RWPE1 (cell line): ENCODE data around the gene WWOX.

Experiments
- CTCF ChIA-PET: fragments of 350-600 bp; sonication (Branson Sonifier 250); formaldehyde crosslinking; extraction: SDS; loops from one replicate; lab custom pipeline; 2021; lab: Yijun Ruan, JAX
- POLR2A ChIA-PET: fragments of 400-600 bp; formaldehyde crosslinking; extraction: SDS; loops from one replicate; lab custom pipeline; 2020; ENCODE audit warnings: antibody characterized with exemption; ENCODE audit not compliant: low non-redundant PET; lab: Yijun Ruan, JAX
- DNase-seq: peaks from one replicate; pipeline ENCODE4 v3.0.0; 2012; ENCODE audit warnings: low spot score
- H3K27ac ChIP-seq: fragments of 450-650 bp; 2 replicates; pipeline ENCODE4 v1.5.1; 2017
- TF ChIP-seq, protein P1 (sequence below): fragments of 450-650 bp; conservative IDR thresholded peaks from 2 replicates; pipeline ENCODE4 v1.5.1; 2017; ENCODE audit warnings: low read depth, mild to moderate bottlenecking

Gene WWOX

DNA sequence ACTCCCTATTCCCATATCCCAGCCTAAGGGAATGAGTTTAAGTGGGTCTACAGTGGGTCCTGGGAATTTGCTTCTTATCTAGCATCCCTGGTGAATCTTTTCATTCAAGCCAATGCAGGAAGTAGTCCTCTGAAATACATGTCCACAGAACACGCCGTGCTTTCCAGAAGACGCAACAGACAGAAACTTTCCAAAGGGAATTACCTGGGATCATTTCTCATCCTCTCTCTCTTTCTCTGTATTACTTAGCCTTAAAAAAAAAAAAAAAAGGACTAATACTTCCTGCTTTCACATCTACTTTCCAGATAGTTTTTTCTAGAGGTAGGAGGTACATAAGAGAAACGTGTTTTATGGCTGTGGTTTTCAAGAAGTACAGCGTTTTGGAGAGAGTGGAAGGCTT lies 1002.0 kb downstream of the WWOX start:
- ChIA-PET POLR2A (no interaction called here), CTCF (no interaction called here)
- TF ChIP-seq, protein P1, sequence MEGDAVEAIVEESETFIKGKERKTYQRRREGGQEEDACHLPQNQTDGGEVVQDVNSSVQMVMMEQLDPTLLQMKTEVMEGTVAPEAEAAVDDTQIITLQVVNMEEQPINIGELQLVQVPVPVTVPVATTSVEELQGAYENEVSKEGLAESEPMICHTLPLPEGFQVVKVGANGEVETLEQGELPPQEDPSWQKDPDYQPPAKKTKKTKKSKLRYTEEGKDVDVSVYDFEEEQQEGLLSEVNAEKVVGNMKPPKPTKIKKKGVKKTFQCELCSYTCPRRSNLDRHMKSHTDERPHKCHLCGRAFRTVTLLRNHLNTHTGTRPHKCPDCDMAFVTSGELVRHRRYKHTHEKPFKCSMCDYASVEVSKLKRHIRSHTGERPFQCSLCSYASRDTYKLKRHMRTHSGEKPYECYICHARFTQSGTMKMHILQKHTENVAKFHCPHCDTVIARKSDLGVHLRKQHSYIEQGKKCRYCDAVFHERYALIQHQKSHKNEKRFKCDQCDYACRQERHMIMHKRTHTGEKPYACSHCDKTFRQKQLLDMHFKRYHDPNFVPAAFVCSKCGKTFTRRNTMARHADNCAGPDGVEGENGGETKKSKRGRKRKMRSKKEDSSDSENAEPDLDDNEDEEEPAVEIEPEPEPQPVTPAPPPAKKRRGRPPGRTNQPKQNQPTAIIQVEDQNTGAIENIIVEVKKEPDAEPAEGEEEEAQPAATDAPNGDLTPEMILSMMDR: no peak
- DNase-seq: no peak
- H3K27ac ChIP-seq: no peak overlapping the region

DNA sequence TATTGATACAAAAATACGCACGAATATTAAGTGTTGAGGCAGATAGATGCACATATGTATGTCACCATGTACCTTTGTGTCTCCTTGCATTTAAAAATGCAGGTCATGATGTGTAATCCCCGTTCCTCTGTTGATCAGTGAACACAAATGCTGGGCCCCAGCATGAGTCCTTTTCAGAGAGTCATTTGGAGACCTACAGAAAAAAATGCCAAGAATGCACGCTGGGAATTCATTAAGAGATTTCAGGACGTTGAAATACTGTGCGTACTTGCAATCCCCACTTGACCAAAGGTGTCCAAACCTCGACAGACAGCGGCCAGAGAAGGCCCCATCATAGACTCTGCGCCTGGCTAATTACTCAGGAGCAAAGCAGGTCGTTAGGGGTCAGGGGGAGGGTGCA lies 1005.1 kb downstream of the WWOX start:
- TF ChIP-seq, protein P1: no peak
- no peak overlapping the region for H3K27ac ChIP-seq
- POLR2A ChIA-PET: no interaction called here
- DNase-seq: no peak
- CTCF ChIA-PET: no interaction called here

DNA sequence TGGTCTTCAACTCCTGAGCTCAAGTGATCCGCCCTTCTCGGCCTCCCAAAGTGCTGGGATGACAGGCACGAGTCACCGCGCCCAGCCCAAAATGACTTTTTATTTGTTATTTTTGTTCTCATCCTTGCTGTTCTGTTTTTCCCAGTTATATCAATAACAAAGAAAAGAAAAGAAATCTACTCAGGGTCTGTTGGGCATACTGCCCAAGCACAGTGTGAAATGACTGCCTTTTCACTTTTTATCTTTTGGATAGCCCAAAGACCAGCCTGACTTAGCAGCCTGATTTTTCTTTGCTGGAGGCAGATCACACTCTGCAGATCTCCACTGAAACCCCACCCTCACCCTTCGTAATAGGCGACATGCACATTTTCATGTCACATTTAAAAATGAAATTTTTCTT lies 1007.8 kb downstream of the WWOX start:
- ChIA-PET POLR2A (no interaction called here), CTCF (no interaction called here)
- H3K27ac ChIP-seq: no peak overlapping the region
- TF ChIP-seq, protein P1: no peak
- DNase-seq: no peak

DNA sequence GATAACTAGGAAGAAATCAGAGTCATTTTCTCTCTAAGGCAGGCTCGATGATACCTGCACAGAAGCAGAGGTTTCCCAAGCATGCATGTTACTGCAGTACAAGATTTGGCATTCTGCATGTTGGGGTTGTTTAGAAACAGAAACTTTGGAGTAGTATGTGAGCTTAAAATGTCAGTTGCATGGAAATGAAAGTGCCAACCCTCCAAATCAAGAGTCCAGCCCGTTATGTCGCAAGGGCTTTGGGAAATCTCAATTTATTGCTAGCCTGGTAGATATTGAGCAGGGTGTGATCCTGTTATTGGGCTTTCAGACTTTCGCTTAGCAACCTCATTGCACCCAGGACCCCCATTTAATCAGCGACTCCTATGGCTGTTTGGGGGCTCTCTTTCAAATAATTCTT lies 1010.3 kb downstream of the WWOX start:
- H3K27ac ChIP-seq: no peak overlapping the region
- ChIA-PET CTCF (no interaction called here), POLR2A (no interaction called here)
- TF ChIP-seq, protein P1: no peak
- DNase-seq: no peak

DNA sequence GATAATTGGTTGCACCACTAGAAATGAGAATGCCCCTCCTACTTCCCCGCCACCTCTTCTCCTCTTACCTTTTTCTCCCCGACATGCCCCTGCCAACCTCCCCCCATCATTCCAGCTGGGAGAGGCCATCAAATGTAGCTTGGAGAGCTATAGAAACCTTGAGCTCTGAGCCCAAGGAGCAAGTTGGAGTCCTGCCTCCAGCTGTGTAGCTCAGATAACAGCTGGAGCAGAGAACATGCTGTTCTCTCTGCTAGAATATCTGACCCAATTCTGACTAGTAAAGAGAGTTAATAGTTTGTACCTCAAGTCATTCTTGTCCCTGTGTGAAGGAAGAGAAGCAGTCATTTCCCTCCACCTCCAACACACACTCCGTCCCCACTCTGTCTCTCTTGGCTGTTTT lies 1010.8 kb downstream of the WWOX start:
- no peak for DNase-seq
- no peak overlapping the region for H3K27ac ChIP-seq
- ChIA-PET POLR2A (no interaction called here), CTCF (no interaction called here)
- TF ChIP-seq, protein P1: no peak

DNA sequence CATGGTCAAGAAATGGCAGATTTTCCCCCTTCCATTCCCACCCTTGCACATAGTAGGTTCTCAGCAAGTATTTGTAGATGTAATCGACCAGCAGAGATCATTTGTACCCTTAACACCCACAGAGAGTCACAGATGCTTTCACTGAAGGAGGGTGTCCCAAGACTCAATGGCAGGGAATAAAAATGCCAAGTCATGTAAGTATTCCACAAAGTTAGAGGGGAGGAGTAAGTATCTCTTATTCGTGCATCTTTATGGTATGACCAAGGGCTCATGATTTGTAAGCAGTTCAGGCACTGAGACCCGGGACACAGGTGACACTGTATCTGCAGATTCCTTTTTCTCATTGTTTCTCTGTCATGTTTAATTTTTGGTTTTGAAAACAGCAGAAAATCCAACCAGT lies 1011.5 kb downstream of the WWOX start:
- POLR2A ChIA-PET: no interaction called here
- H3K27ac ChIP-seq: no peak overlapping the region
- CTCF ChIA-PET: no interaction called here
- DNase-seq: no peak
- TF ChIP-seq, protein P1: no peak

DNA sequence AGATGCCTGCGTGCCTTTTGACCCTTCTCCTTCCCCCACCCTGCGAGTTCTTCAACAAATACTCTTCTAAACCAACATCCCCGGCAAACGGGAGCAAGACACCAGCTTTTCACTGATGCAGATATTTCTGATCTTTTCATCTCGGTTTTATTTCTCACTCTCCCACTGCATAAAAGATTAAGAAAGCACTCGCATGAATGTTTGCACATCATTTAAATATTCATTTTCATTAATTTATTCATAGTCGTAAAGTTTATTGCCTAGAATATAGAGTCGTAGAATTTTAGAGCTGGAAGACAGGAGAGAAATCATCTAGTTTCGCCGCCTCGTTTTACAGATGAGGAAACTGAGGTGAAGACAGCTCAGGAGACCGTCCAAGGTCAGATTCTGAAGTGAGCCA lies 1013.0 kb downstream of the WWOX start:
- ChIA-PET POLR2A (no interaction called here), CTCF (interaction anchor here (0.5 to 0.6 kb wide), 2 partner anchors 39 to 296 kb away, joined by 3 read pairs; no protein-coding TSS in a partner anchor)
- DNase-seq: no peak
- H3K27ac ChIP-seq: no peak overlapping the region
- TF ChIP-seq, protein P1: no peak
